Spinal cord (tissue), 10 donors: ENCODE results near the gene TMEM54. TPM values are rescaled to one million over a fixed set of nuclear protein-coding genes. Genes with fewer than 3 reads are reported as not detected.

ENCODE experiments used
- DNase-seq, 6 donors: peaks; one replicate each; pipeline versions ENCODE4 v3.0.0 to v3.0.0-alpha.2; 2013 to 2015; ENCODE audit warnings: low spot score in 6 of 6, low read depth in 4 of 6
- H3K27ac ChIP-seq: one replicate; pipeline ENCODE4 v1.5.1; 2013; ENCODE audit warnings: low read depth, low read length, control low read depth
- H3K27me3 ChIP-seq: one replicate; pipeline ENCODE4 v1.6.1; 2013; ENCODE audit warnings: low read length; ENCODE audit not compliant: control insufficient read depth, insufficient read depth
- H3K36me3 ChIP-seq: one replicate; pipeline ENCODE4 v1.6.1; 2013; ENCODE audit warnings: low read length; ENCODE audit not compliant: control insufficient read depth, insufficient read depth
- H3K4me1 ChIP-seq: one replicate; pipeline ENCODE4 v1.6.1; 2013; ENCODE audit warnings: low read length; ENCODE audit not compliant: control insufficient read depth, insufficient read depth
- H3K4me3 ChIP-seq: one replicate; pipeline ENCODE4 v1.5.1; 2013; ENCODE audit warnings: low read depth, low read length, control low read depth
- H3K9me3 ChIP-seq: one replicate; pipeline ENCODE4 v1.6.1; 2013; ENCODE audit warnings: low read length; ENCODE audit not compliant: control insufficient read depth, insufficient read depth
- WGBS: methylation state at CpG from one replicate; pipeline ENCODE4 v1.1.5; 2013; ENCODE audit warnings: missing lambda C conversion rate; ENCODE audit not compliant: insufficient coverage; 5-methylcytosine and 5-hydroxymethylcytosine counted together
- polyA plus RNA-seq, 2 donors: library from polyadenylated mRNA; unstranded; fragments of 120-200 nt; gene quantifications; one replicate each; pipeline ENCODE4 v1.2.1, GENCODE V29; 2013; ENCODE audit not compliant: insufficient read length in 2 of 2
- total RNA-seq, 2 donors: library from RNA; depleted of rRNA in 1 of 2; stranded (reverse); fragments of 120-200 nt in 1 of 2; fragments of >200 nt in 1 of 2; gene quantifications; one replicate each; pipeline versions ENCODE4 v1.2.3 to v1.2.4, GENCODE V29; 2013 to 2014
- donor health status: healthy.

The TMEM54 gene
- total and polyA plus RNA-seq, 4 donors, result 7.1 to 34.0 (median 21.7) TPM

DNA sequence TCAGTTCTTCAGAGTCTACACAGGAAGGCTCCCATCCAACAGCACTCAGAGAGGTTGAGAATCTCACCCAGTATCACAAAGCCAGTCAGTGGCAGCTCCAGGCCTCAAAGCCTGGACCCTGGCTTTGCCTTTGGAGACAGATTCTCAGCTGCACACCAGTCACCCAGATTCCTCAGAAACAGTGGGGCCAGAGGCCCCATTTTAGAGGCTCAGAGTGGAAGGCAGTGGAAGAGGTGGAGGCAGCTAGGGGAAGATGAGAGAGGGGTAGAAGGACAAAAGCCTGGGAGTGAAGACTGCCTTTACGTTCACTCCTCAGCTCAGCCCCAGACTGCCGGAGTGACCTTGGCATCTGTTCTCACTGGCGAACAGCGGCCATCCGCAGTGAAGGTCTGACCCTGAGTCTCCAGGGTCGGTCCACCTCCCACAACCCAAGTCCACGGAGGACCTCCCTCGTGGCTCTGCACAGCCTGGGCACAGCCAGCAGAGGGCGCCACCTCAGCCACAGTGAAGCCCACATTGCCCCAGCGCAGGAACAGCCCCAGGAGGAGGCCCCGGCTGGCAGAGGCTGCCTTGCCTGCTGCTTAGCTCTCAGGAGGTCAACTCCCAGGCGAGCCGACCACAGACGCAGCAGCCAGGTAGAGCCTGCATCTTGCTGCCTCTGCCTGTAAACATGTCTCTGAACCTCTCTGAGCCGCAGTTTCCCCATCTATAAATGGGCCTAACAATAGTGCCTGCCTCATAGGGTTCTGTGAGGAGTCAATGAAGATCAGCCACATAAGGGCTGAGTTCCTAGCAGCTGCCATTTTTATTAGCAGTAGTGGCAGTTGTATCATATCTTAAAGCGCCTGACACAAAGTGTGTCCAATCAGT is 24.6 kb downstream of the TMEM54 start:
- H3K9me3 ChIP-seq, result no peaks in the 10 kb centered on the region
- DNase-seq, result peak in 1 of 6 donors; percentile 41
- WGBS, result 39% methylated on average over 16 of the region's 16 CpGs
- H3K36me3 ChIP-seq, result no peaks in the 10 kb centered on the region
- H3K4me3 ChIP-seq, result no peak overlapping the region
- no peak overlapping the region for H3K27ac ChIP-seq
- H3K4me1 ChIP-seq, result peaks cover 50% of the 10 kb centered on the region
- no peaks in the 10 kb centered on the region for H3K27me3 ChIP-seq

DNA sequence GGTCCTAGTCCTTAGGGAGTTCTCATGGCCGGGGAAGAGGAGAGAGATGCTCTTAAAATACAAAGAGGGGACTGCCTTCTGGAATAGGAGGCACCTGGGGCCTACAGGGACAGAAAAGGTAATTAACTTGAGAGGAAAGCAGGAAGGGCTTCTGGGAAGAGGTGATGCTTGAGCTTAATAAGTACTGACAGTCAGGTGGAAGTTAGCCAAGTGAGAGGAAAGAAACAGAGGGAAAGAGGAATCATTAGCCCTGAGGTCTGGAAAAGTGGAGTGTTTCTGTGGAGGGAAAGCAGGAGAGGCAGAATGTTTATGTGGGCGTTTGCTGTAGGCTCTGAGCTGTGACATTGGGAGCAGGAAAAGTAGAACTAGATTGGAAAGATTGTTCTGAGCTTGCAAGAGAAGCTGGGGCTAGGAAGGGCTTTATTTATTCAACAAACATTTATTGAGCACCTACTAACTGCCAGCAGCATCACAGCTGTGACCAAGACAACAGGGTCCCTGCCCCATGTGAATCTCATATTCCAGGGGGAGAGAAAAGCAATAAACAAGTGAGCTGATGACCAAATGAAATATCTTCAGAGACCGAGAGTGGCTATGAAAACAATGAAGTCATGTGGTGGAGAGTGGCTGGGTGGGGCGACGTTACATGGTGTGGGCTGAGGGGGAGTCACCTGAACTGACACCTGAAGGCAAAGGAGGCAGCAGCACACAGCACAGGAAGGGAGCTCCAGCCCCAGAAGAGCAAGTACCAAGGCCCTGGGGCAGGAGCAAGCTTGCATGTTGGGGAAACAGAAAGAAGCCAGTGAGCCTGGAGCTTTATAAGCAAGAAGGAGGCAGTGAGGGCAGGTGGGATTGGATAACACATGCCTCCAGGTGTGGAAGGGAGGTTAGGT is 26.1 kb downstream of the TMEM54 start:
- no peaks in the 10 kb centered on the region for H3K27me3 ChIP-seq
- H3K27ac ChIP-seq, result no peak overlapping the region
- WGBS, result 77% methylated on average over 5 of the region's 5 CpGs
- no peaks in the 10 kb centered on the region for H3K36me3 ChIP-seq
- peak in 1 of 6 donors; percentile 1 for DNase-seq
- no peak overlapping the region for H3K4me3 ChIP-seq
- no peaks in the 10 kb centered on the region for H3K9me3 ChIP-seq
- H3K4me1 ChIP-seq, result peaks cover 54% of the 10 kb centered on the region

DNA sequence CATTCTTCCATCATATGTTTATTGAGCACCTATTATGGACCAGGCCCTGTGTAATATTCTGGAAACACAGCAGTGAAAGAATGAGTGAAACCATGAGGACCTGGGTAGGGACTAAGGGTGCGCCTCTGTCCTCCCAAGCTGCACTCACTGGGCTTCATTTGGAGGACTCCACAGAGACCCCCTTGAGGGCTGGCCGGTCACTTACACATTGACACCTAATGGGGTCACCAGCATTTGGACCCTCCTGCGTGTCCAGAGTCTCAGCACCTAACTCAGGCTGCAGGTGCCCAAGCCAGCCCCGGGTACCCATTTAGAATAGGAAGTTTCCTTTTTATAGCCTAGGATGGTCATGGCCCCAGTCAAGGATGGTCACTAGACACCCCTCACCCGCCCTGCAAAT is 27.7 kb downstream of the TMEM54 start:
- H3K27ac ChIP-seq, result no peak overlapping the region
- peaks cover 8% of the 10 kb centered on the region for H3K36me3 ChIP-seq
- peak in 1 of 6 donors; percentile 0 for DNase-seq
- no peaks in the 10 kb centered on the region for H3K9me3 ChIP-seq
- H3K27me3 ChIP-seq, result no peaks in the 10 kb centered on the region
- no peak overlapping the region for H3K4me3 ChIP-seq
- 93% methylated on average over 3 of the region's 5 CpGs for WGBS
- H3K4me1 ChIP-seq, result peaks cover 62% of the 10 kb centered on the region

DNA sequence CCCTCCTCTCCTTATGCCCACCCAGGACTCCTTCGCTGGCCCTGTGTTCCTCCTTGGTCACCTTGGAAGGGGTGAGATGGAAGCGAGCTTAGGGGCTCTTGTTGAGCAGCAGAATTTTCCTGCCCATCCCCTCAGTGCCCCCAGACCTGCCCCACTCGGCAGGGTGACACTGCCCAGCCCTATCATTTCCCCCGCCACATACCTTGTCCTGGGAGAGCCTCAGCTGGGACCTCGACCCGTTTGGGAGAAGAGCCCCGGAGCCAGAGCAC is 29.1 kb downstream of the TMEM54 start:
- H3K36me3 ChIP-seq, result peaks cover 20% of the 10 kb centered on the region
- no peak for DNase-seq
- H3K27ac ChIP-seq, result peak overlapping the region; percentile 57
- H3K4me3 ChIP-seq, result peak overlapping the region; percentile 39
- H3K4me1 ChIP-seq, result peaks cover 48% of the 10 kb centered on the region
- H3K27me3 ChIP-seq, result no peaks in the 10 kb centered on the region
- no peaks in the 10 kb centered on the region for H3K9me3 ChIP-seq
- WGBS, result 40% methylated on average over 7 of the region's 7 CpGs

DNA sequence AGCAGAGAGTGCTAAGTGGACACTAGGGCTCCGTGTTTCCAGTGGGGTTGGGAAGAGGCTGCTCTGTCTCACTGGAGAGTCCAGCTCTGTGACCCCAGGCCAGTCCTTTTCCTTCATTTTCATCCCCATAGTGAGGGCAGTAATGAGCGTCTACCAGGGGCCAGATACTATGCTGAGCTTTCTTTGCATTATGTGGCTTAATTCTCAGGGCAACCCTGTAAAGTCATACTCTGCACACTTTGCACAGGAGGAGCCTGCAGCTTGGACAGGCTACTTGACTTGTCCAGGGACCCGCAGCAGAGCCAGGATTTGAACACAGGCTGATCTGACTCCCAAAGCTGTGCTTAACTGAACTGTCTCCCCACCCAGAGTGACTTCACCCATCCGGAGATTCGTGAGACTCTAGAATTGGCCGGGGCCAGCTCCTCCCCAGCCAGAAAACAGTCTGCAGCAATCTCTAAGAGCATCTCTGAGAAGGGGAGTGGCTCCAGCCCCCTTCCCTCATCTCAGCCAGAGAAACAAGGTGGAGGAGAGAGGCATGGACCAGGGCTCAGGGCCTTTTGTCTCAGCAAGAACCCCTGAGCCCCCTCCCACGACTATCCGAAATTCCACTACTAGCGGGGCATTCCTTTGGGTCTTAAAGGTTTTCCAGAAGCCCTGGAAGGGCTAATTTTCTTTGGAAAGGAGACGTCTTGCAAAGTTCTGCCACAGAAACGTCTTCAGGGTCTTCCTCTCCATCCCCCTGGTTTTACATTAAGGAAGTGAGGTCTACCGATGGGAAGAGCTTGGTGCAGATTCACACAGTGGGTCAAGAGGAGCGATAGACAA is 29.6 kb downstream of the TMEM54 start:
- peak overlapping the region; percentile 57 for H3K27ac ChIP-seq
- H3K27me3 ChIP-seq, result no peaks in the 10 kb centered on the region
- H3K9me3 ChIP-seq, result no peaks in the 10 kb centered on the region
- H3K4me3 ChIP-seq, result peak overlapping the region; percentile 39
- H3K4me1 ChIP-seq, result peaks cover 43% of the 10 kb centered on the region
- peak in 2 of 6 donors; percentile 28 to 53 for DNase-seq
- H3K36me3 ChIP-seq, result peaks cover 24% of the 10 kb centered on the region
- 47% methylated on average over 2 of the region's 13 CpGs for WGBS

DNA sequence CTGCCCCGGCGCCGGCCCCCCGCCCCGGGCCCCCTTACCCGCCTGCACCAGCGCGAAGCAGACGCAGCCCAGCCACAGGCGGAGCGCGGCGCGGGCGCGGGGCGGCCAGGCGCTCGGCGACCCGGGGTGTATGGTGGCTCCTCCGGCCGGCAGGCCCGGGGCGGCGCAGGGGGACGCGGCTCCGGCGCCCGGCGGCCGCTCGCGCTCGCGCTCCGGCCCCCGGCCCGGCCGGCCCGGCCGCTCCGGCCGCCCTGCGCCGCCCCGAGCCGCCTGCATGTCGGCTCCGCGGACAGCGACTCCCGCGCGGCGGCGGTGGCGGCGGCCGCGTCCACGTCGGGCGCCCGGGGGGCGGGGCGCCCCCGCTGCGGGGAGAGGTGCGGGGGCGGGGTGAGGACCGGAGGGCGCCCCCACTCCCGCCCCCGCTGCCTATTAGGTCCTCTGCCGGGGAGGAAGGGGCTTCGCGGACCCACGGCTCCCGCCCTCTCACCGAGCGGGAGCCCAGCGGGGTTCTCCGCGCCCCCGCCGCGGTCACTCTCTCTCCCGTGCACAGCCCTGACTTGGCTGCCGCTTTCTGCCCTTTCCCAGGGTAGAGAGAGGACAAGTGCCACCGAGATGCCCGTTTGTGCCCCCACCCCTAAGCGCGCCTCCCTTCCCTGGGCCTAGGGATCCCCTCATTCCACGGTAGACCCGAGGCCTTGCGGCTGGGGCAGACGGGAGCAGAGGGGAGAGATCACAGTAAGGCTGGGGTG is 30.4 kb downstream of the TMEM54 start, which contains the start of gene FNDC5:
Gene FNDC5 (minus strand): TSS at position 298 of the 749 bp plus-strand sequence.
- peaks cover 24% of the 10 kb centered on the region for H3K36me3 ChIP-seq
- peak within 1 kb of the TSS; percentile 57 for H3K27ac ChIP-seq
- under 1% methylated on average over 85 of the region's 99 CpGs for WGBS
- peaks cover 39% of the 10 kb centered on the region for H3K4me1 ChIP-seq
- DNase-seq, result peak in 2 of 6 donors; percentile 51 to 56
- no peaks in the 10 kb centered on the region for H3K27me3 ChIP-seq
- H3K4me3 ChIP-seq, result peak within 1 kb of the TSS; percentile 40
- no peaks in the 10 kb centered on the region for H3K9me3 ChIP-seq

DNA sequence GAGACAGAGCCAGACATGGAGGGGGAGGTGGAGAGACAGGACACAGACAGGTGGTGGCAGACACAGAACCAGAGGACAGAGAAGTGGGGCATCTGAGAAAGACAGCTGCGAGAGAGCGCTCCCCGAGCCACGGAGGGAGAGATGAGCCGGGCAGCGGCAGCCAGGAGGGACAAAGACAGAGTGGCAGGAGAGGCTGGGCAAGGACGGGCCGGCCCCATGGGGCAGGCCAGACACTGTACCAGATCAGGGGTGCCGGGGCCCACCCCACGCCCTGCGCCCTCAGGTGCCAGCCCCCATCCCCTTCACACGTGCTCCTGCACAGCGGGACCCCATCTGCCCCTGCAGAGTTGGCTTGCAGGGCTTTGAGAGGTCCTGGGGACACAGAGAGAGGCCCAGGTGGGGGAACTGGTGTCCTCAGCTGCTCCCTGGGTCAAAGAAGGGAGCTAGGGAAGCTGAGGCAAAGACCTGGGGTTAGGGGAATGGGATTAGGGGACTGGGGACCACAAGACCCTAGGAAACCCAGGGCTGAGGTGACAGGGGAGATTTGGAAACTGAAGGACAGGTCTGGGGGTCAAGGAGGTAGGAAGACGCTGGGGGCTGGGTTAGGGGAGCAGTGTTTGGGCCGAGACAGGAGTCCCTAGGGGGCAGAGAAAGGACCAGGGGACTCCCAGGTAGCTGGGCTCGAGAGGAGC is 31.1 kb downstream of the TMEM54 start:
- 24% methylated on average over 16 of the region's 16 CpGs for WGBS
- Histone ChIP-seq H3K4me1 (peaks cover 39% of the 10 kb centered on the region), H3K4me3 (peak overlapping the region; percentile 40), H3K27me3 (no peaks in the 10 kb centered on the region), H3K36me3 (peaks cover 24% of the 10 kb centered on the region), H3K9me3 (no peaks in the 10 kb centered on the region), H3K27ac (no peak overlapping the region)
- DNase-seq, result peak in 1 of 6 donors; percentile 19

DNA sequence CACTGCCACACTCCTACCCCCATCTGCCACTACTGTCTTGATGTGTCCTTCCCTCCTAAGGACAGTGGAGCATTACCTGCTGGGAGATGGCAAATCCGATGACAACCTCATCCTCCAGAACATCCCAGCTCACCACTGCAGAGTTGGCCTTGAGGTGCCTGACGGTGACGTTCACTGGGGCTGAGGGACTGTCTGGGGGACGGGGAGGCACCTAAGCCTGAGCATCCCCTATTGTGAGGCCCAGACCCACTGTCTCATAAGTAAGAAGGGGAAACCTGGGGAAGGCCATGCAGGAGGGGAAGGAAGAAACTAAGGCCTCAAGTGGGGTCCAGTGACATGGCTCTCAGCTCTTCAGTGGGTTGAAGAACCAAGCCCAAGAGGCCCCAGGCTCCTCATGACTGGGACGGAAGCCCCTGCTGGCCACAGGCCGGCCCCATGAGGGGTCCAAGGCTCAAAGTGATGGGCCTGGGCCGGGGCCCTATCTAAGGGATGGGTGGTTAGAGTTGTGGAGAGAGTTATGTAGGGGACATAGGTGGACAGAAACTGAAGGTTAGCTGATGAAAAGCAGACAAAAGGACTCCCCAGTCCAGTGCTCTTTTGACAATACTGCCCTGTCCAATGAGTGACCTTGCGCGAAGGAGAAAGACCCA is 32.3 kb downstream of the TMEM54 start:
- H3K27ac ChIP-seq, result no peak overlapping the region
- H3K4me3 ChIP-seq, result no peak overlapping the region
- H3K4me1 ChIP-seq, result peaks cover 39% of the 10 kb centered on the region
- no peaks in the 10 kb centered on the region for H3K9me3 ChIP-seq
- H3K27me3 ChIP-seq, result no peaks in the 10 kb centered on the region
- peak in 1 of 6 donors; percentile 0 for DNase-seq
- WGBS, result 92% methylated on average over 8 of the region's 9 CpGs
- H3K36me3 ChIP-seq, result peaks cover 33% of the 10 kb centered on the region
